ENCODE results near the gene LRRC7.

LRRC7 gene

DNA sequence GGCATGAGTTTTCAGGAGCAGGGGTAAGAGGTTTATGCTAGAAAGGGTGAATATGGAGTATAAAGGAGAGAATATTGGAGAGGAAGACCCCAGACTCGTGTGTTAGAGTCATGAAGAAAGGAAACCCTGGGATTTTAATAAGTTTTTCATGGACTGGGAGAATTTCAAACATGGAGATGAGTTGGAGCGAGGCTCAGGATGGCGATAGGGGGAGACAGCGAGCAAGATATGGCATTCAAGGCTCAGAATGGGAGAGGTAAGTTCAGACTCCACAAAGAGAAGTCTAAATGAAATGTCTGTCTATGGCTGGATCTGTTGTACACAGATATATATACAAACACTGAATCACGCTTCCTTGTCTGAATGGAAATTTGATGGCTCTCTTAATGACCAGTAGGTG lies 545.1 kb downstream of the LRRC7 start:
- DNase-seq, result no peak

- no peak for DNase-seq
Observed at GRCh38 chr1:70115315-70115714, 547.6 kb downstream of the LRRC7 start.

DNA sequence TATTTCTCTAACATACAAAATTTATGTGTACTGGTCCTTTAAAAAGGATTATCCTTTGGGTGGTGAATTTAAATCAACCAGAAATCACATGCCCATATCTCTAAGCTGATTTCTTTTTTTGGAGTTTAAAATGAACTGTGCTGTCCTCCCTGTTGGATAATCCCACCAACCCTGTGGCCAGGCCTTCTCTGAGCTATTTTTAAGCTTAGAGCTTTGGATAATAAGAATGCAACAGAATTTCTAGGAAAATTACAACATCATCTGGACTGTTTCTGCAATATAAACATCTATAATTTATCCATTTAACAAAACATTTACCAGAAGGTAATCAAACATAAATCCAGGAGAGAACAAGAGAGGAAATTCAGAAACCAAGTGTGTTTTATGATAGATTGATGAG lies 549.3 kb downstream of the LRRC7 start:
- no peak for DNase-seq

DNA sequence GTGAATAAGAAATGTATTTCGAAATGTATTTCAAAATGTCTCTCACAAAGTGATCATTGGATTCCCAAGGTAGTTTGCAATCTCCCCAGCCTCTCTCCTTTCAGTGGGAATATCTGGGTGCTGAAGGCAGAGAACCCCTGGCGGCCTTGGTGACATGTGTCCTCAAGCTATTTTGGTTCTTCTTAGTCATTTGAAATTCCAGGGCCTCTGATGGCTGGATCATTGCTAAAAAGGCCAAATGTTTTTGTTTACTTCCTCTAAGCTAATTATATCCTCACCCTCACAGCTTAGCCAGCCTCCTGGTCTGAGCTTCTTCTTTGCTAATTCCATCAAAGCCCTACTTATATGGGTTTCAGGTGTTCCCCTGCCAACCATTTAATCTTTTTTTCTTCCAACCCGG lies 566.4 kb downstream of the LRRC7 start:
- no peak for DNase-seq

GRCh38 chr1:70140343-70140742 lies 572.6 kb downstream of the LRRC7 start:
- peak; percentile 81 for DNase-seq

DNA sequence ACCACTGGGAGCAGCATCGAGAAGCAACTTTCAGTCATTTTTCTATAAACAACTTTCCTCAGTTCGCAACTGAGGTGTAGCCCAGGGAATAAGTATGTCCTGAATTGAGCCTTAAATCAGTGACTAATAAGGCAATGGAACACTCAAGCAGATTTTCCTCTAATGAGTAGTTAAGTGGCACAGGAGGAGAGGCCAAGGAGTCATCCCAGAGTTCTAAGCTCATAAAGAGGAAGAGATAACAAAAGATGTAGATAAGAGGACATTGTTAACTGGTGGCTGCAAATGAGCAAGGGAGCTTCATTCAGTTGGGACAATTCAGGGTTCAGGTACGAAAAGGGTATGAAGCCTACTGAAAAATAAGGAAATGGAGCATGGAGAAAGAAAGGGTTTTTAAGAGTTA lies 573.2 kb downstream of the LRRC7 start:
- peak; percentile 6 for DNase-seq

- DNase-seq, result peak; percentile 47
Observed at GRCh38 chr1:70142075-70142474, 574.4 kb downstream of the LRRC7 start.

- DNase-seq, result peak; percentile 70
Observed at GRCh38 chr1:70143048-70143659, 575.4 kb downstream of the LRRC7 start.

DNA sequence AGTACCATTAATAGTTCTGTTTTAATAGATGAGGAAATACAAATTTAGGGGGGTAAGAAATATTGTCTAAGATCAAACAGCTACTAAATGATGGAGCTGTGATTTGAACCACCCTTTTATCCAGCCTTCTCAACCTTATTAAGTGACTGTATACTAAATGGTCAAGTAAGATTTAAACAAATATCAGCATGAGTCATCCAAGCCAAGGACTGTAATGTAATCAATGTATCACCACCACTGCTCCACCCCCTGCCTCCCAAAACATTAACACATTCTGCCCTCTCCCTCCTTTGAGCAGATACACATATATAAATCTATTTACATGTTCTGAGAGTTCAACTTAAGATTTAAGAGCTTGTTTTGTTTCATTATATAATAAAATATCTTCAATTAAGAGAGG lies 578.8 kb downstream of the LRRC7 start:
- peak; percentile 23 for DNase-seq

GRCh38 chr1:70150444-70150843 lies 582.7 kb downstream of the LRRC7 start:
- no peak for DNase-seq

DNA sequence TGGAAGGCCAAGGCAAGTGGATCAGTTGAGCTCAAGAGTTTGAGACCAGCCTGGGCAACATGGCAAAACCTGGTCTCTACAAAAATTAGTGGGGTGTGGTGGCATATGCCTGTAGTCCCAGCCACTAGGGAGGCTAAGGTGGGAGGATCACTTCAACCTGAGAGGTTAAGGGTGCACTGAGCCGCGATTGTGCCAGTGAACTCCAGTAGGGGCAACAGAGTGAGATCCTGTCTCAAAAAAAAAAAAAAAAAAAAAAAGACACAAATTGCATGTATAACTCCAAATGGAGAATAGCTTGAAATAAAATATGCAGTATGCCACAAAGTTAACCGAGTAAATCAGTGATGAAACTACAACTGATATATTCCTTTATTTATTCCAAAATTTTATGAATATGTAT lies 586.0 kb downstream of the LRRC7 start:
- no peak for DNase-seq

- DNase-seq, result peak; percentile 17
Observed at GRCh38 chr1:70156529-70157120, 588.9 kb downstream of the LRRC7 start.

DNA sequence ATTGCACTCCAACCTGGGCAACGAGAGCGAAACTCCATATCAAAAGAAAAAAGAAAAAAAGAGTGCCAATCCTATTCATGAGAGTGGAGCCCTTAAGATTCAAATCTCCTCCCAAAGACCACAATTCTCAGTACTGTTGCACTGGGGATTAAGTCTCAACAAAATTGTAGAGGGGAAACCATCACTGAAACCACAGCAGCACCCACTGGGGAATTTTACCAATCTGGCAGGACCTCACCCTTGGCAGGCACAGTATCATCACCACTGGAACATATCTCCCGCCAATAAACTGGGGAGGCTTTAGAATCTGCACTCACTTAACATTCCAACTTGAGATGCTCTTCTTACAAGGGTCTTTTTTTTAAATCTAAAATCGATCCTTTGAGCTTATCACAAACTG lies 596.6 kb downstream of the LRRC7 start:
- no peak for DNase-seq

- no peak for DNase-seq
Observed at GRCh38 chr1:70168283-70168682, 600.6 kb downstream of the LRRC7 start.

DNA sequence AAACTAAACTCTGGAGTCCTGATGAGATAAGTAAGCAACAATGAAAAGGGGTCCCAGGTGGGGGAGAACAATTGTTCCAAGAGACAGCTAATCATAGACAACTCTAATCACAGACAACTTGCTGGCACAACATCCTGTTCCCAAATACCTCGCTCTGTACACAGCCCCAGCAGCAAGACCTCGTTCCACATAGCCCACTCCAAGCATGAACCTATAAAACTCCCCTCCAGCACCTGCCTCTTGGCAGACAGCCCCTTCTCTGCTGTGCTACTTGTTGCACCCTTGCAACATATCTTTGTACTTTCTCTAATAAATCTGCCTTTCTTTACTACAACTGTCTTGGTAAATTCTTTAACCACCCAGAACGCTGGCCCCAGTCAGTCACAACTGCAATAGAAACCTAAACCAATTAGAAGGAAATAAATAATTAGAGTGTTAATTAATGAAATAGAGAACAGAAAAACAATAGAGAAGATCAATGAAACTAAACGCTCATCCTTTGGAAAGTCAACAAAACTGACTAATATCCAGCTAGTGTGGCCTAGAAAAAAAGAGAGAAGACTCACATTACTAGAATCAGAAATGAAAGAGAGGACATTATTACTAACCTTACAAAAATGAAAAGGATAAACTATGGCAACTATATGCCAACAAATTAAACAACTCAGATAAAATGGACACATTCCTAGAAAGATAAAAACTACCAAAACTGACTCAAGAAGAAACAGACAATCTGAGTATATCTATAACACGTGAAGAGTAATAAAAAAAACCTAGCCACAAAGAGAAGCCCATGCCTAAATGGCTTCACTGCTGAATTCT lies 601.5 kb downstream of the LRRC7 start:
- DNase-seq, result no peak

- no peak for DNase-seq
Observed at GRCh38 chr1:70171512-70171911, 603.8 kb downstream of the LRRC7 start.
